NB4 (cell line): ENCODE results near the gene ADAMTSL2.

Experiments
- DNase-seq: peaks from one replicate; pipeline ENCODE4 v3.0.0; 2010; ENCODE audit warnings: low read depth
- H3K4me3 ChIP-seq: one replicate; pipeline ENCODE4 v1.5.1; 2011; ENCODE audit warnings: mild to moderate bottlenecking, low read depth, low read length, moderate library complexity
- CTCF ChIP-seq: IDR thresholded peaks from one replicate; pipeline ENCODE4 v1.5.1; 2012; ENCODE audit warnings: low read depth, low read length
- MYC ChIP-seq: IDR thresholded peaks from 2 replicates; pipeline ENCODE4 v1.6.1; 2011; ENCODE audit warnings: low read depth, low read length
- POLR2A ChIP-seq: IDR thresholded peaks from 2 replicates; pipeline ENCODE4 v1.6.1; 2011; ENCODE audit warnings: mild to moderate bottlenecking; ENCODE audit not compliant: insufficient read length; ENCODE audit errors: extremely low read depth
- TF ChIP-seq, protein P1 (sequence below): IDR thresholded peaks from 2 replicates; pipeline ENCODE4 v1.6.1; 2011; ENCODE audit warnings: low read depth, low read length

The ADAMTSL2 gene

DNA sequence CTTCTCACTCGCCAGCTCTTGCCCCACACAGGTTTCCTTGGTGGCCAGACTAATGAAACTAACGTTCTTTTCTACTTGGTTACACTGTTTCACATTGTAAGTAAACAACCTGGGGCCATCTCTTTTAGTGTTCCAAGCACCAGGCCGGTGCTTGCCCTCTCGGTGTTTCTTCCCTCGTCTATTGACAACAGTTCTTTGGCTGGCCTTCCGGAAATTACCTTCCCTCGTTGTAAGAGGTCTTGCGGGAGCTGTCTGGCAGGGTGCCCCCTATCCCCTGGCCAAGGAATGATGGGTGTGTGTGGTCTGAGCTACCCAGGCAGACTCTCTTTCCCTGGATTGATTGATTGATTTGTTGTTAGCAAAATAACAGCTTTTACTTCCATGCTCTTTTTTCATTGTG lies 8.8 kb upstream of the ADAMTSL2 start:
- H3K4me3 ChIP-seq, result no peak overlapping the region
- no peak for TF ChIP-seq MYC
- no peak for TF ChIP-seq CTCF
- TF ChIP-seq, protein P1, sequence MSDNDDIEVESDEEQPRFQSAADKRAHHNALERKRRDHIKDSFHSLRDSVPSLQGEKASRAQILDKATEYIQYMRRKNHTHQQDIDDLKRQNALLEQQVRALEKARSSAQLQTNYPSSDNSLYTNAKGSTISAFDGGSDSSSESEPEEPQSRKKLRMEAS, result no peak
- TF ChIP-seq POLR2A, result no peak
- no peak for DNase-seq

- DNase-seq, result no peak
- no peak overlapping the region for H3K4me3 ChIP-seq
- TF ChIP-seq CTCF, result no peak
Measured at GRCh38 chr9:133526721-133527321, 7.7 kb upstream of the ADAMTSL2 start.

GRCh38 chr9:133527444-133527920 lies 7.0 kb upstream of the ADAMTSL2 start:
- no peak for DNase-seq
- H3K4me3 ChIP-seq, result no peak overlapping the region
- TF ChIP-seq POLR2A (no peak), CTCF (no peak), MYC (no peak)
- TF ChIP-seq, protein P1, result no peak

GRCh38 chr9:133528001-133528875 lies 6.3 kb upstream of the ADAMTSL2 start:
- no peak for TF ChIP-seq POLR2A
- no peak for TF ChIP-seq CTCF
- TF ChIP-seq, protein P1, result no peak
- no peak for TF ChIP-seq MYC
- DNase-seq, result no peak
- no peak overlapping the region for H3K4me3 ChIP-seq

DNA sequence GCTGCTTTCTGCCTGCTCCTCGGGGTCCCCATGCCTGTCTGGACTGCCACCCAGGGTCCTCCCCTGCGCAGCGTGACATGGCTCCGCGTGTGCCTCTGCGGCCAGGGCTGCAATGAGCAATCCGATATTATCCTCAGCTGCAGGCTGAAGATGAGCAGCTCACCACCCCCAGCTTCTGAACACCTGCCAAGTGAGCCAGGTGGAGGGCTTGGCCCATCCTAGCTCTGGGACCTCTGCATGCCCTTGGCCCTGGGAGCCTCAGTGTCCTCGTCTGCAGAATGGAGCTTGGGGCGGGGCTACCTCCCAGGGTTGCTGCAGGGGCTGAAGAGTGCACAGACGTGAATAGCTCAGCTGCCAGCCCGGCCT lies 5.6 kb upstream of the ADAMTSL2 start:
- H3K4me3 ChIP-seq, result no peak overlapping the region
- no peak for DNase-seq

More for the DNA sequence above, 5.6 kb upstream of the ADAMTSL2 start:
- TF ChIP-seq CTCF, result no peak
- no peak for TF ChIP-seq POLR2A
- no peak for TF ChIP-seq MYC
- TF ChIP-seq, protein P1, result no peak
